Fibroblast of villous mesenchyme (primary cell): ENCODE data around the gene MED9. TPM values are rescaled to one million over a fixed set of nuclear protein-coding genes. Genes with fewer than 3 reads are reported as not detected.

Experiments used
- DNase-seq: peaks from one replicate; pipeline ENCODE4 v3.0.0-alpha.2; 2010; ENCODE audit warnings: low read depth
- H3K4me3 ChIP-seq: 2 replicates; pipeline ENCODE4 v1.5.1; 2011; ENCODE audit warnings: low read depth, mild to moderate bottlenecking, low read length
- small RNA-seq: library from RNA; depleted of rRNA; stranded (forward); fragments of <200 nt; gene quantifications from one replicate; pipeline ENCODE3, GENCODE V24; 2012
- total RNA-seq: library from RNA; depleted of rRNA; stranded (reverse); fragments of >200 nt; gene quantifications from 2 replicates; pipeline ENCODE4 v1.2.3, GENCODE V29; 2012
- TF ChIP-seq, protein P1 (sequence below): IDR thresholded peaks from 2 replicates; pipeline ENCODE4 v1.5.1; 2012; ENCODE audit warnings: low read depth, mild to moderate bottlenecking, low read length; ENCODE audit not compliant: insufficient read depth

MED9 gene
- total RNA-seq, 1 donor, result 11.2 TPM

GRCh38 chr17:17541640-17542001, 64.8 kb downstream of the MED9 start:
- no peak overlapping the region for H3K4me3 ChIP-seq
- TF ChIP-seq, protein P1, sequence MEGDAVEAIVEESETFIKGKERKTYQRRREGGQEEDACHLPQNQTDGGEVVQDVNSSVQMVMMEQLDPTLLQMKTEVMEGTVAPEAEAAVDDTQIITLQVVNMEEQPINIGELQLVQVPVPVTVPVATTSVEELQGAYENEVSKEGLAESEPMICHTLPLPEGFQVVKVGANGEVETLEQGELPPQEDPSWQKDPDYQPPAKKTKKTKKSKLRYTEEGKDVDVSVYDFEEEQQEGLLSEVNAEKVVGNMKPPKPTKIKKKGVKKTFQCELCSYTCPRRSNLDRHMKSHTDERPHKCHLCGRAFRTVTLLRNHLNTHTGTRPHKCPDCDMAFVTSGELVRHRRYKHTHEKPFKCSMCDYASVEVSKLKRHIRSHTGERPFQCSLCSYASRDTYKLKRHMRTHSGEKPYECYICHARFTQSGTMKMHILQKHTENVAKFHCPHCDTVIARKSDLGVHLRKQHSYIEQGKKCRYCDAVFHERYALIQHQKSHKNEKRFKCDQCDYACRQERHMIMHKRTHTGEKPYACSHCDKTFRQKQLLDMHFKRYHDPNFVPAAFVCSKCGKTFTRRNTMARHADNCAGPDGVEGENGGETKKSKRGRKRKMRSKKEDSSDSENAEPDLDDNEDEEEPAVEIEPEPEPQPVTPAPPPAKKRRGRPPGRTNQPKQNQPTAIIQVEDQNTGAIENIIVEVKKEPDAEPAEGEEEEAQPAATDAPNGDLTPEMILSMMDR, result no peak
- DNase-seq, result no peak

Small RNA genes lying within 50 kb of the gene (small RNA-seq; reads per million reads assigned to genes)
- gene RF00019, result not detected

Other genes with a start within 250 kb of the MED9 start
- 64.3 and 74.1 TPM in 2 replicates for gene FLCN, start 239.8 kb upstream of the MED9 start, total RNA-seq
- 82.8 and 93.7 TPM in 2 replicates for gene COPS3, start 195.8 kb upstream of the MED9 start, total RNA-seq
- 1.3 TPM in 2 replicates for gene NT5M, start 173.6 kb upstream of the MED9 start, total RNA-seq
- gene RASD1, start 19.4 kb downstream of the MED9 start, total RNA-seq, result 0.64 and 0.86 TPM in 2 replicates
- gene PEMT, start 114.7 kb downstream of the MED9 start, total RNA-seq, result 28.9 and 36.7 TPM in 2 replicates
- 16.0 and 24.2 TPM in 2 replicates for gene RAI1, start 204.5 kb downstream of the MED9 start, total RNA-seq